ENCODE results near the gene INO80C.

GRCh38 chr18:35533916-35534405 lies 36.2 kb upstream of the INO80C start:
- TF ChIP-seq, protein P1, sequence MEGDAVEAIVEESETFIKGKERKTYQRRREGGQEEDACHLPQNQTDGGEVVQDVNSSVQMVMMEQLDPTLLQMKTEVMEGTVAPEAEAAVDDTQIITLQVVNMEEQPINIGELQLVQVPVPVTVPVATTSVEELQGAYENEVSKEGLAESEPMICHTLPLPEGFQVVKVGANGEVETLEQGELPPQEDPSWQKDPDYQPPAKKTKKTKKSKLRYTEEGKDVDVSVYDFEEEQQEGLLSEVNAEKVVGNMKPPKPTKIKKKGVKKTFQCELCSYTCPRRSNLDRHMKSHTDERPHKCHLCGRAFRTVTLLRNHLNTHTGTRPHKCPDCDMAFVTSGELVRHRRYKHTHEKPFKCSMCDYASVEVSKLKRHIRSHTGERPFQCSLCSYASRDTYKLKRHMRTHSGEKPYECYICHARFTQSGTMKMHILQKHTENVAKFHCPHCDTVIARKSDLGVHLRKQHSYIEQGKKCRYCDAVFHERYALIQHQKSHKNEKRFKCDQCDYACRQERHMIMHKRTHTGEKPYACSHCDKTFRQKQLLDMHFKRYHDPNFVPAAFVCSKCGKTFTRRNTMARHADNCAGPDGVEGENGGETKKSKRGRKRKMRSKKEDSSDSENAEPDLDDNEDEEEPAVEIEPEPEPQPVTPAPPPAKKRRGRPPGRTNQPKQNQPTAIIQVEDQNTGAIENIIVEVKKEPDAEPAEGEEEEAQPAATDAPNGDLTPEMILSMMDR (IDR thresholded peaks at IDR 0.05) = no peak
- TF ChIP-seq POLR2A (IDR thresholded peaks at IDR 0.05) = no peak

Data from lower leg skin (tissue), 3 donors.